Stomach smooth muscle (tissue), 2 donors: ENCODE measurements around the gene SNTG2.
"Not testable (repeated sequence)": the region's sequence is repeated elsewhere in the genome, so short reads cannot be mapped to it uniquely, and the experiment has no call there.

Experiments used
- H3K27ac ChIP-seq: one replicate; pipeline ENCODE4 v1.7.0; 2013; ENCODE audit warnings: mild to moderate bottlenecking, low read length, inconsistent platforms
- H3K27me3 ChIP-seq, 2 donors: one replicate each; pipeline ENCODE4 v1.7.0; 2013; ENCODE audit warnings: low read length in 2 of 2; ENCODE audit not compliant: insufficient read depth in 2 of 2, control insufficient read depth in 1 of 2
- H3K36me3 ChIP-seq, 2 donors: one replicate each; pipeline ENCODE4 v1.7.0; 2013; ENCODE audit warnings: low read length in 2 of 2; ENCODE audit not compliant: control insufficient read depth in 2 of 2, insufficient read depth in 2 of 2
- H3K4me1 ChIP-seq: one replicate; pipeline ENCODE4 v1.7.0; 2013; ENCODE audit warnings: low read length; ENCODE audit not compliant: control insufficient read depth, insufficient read depth
- H3K4me3 ChIP-seq, 2 donors: one replicate each; pipeline ENCODE4 v1.7.0; 2013; ENCODE audit warnings: low read length in 2 of 2
- H3K9ac ChIP-seq, 2 donors: one replicate each; pipeline ENCODE4 v1.7.0; 2013; ENCODE audit warnings: low read length in 2 of 2, mild to moderate bottlenecking in 1 of 2
- H3K9me3 ChIP-seq, 2 donors: one replicate each; pipeline ENCODE4 v1.7.0; 2013; ENCODE audit warnings: low read length in 2 of 2; ENCODE audit not compliant: control insufficient read depth in 2 of 2
- donor health status: healthy.
- donor health status: Pancreatic carcinoma.

SNTG2 gene

DNA sequence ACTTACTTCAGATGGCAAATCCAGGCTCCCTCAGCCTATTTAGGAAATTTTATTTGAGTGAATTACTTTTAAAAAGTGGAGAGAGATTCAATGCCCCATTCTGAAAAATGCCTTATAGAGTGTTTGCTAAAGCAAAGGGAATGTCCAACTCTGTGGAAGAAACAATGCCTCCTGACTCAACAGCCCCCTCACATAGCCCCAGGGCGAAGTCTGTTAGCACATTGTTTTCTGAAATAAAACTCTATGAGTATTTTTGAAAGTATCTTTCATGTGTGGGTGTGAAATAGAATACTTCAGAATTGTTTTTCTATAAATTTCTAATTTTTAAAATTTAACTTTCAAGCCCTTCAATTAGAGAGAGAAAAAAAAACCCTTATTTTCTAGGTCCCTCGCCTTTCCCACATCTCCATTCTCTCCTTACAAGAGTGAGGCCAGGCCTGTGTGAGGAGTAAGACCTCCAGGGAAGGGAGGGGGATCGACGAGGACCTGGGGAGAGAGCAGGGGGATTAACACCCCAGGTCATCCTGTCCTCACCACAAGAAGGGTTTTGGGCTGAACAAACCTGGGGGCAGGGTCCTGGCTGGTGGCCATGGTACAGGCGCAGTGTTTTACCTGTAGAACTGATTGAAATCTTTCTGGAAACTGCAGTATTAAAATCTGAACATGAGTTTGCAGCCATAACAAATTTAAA is 141.4 kb downstream of the SNTG2 start:
- Histone ChIP-seq H3K36me3 (no peaks in the 10 kb centered on the region), H3K4me1 (no peaks in the 10 kb centered on the region)

DNA sequence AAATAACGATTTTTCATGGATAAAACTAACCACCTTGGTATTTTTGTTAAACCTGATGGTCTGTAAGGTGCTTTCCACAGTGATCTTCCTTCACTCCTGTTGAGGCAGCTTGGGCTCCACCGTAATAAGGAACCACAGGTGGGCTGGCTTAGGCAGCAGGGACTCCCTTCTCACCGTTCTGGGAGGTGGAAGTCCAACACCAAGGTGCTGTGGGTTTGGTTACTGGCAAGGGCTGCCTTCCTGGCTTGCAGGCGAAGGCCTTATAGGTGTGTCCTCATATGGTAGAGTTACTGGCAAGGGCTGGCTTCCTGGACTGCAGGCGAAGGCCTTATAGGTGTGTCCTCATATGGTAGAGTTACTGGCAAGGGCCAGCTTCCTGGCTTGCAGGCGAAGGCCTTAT is 143.0 kb downstream of the SNTG2 start:
- not testable (repeated sequence) for H3K9ac ChIP-seq, H3K4me3 ChIP-seq, H3K36me3 ChIP-seq, H3K27me3 ChIP-seq, H3K4me1 ChIP-seq, H3K27ac ChIP-seq, H3K9me3 ChIP-seq

More for the DNA sequence above, 141.4 kb downstream of the SNTG2 start:
- no peak overlapping the region for H3K4me3 ChIP-seq
- no peak overlapping the region for H3K9ac ChIP-seq
- no peak overlapping the region for H3K27ac ChIP-seq
- no peaks in the 10 kb centered on the region for H3K27me3 ChIP-seq
- H3K9me3 ChIP-seq: no peaks in the 10 kb centered on the region

DNA sequence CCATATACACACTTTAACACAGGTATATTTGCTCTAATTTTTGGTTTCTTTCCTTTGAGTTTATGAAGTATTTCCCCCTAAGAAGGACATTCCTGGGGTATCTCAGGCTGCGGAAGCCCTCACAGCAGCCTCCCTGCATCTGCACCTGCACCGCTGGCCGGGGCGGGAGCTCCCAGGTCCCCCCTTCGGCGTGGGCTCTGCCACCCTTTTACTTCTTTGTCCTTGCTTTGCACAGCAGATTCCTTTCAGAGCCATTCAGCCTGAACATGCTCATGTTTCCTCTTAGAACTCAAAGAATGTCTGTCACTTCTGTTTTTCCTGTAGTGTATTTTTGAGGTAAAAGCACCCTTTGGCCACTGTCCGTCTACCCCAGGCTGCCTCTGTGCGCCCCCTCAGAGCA is 146.5 kb downstream of the SNTG2 start:
- Histone ChIP-seq H3K36me3 (no peaks in the 10 kb centered on the region), H3K9ac (no peak overlapping the region), H3K4me1 (no peaks in the 10 kb centered on the region), H3K27ac (no peak overlapping the region), H3K9me3 (no peaks in the 10 kb centered on the region), H3K4me3 (no peak overlapping the region), H3K27me3 (no peaks in the 10 kb centered on the region)

DNA sequence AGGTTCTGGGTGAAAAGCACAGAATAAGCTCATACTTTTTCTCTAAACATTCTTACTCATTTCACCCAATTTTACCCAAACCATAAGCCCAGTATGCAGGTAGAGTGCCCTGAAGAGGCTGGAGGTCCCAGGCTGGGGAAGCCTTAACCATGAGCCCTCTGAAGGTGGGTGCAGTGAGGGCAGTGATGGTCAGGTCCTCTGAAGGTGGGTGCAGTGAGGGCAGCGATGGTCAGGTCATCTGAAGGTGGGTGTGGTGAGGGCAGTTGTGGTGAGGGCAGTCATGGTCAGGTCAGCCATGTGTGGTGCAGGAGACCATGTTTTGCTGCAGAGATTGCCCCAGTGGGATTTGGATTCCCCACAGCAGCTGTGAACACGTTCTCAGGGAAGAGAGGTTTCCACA is 148.8 kb downstream of the SNTG2 start:
- Histone ChIP-seq H3K27me3 (no peaks in the 10 kb centered on the region), H3K9me3 (no peaks in the 10 kb centered on the region), H3K36me3 (no peaks in the 10 kb centered on the region), H3K4me1 (no peaks in the 10 kb centered on the region), H3K9ac (no peak overlapping the region), H3K4me3 (no peak overlapping the region), H3K27ac (no peak overlapping the region)

- H3K4me1 ChIP-seq: no peaks in the 10 kb centered on the region
- no peaks in the 10 kb centered on the region for H3K27me3 ChIP-seq
- no peak overlapping the region for H3K9ac ChIP-seq
- no peak overlapping the region for H3K4me3 ChIP-seq
- H3K27ac ChIP-seq: no peak overlapping the region
- no peaks in the 10 kb centered on the region for H3K9me3 ChIP-seq
- no peaks in the 10 kb centered on the region for H3K36me3 ChIP-seq
These were observed 150.5 kb downstream of the SNTG2 start for GRCh38 chr2:1101011-1101782.

GRCh38 chr2:1101982-1102590 is 151.4 kb downstream of the SNTG2 start:
- H3K9ac ChIP-seq: no peak overlapping the region
- no peaks in the 10 kb centered on the region for H3K4me1 ChIP-seq
- H3K4me3 ChIP-seq: no peak overlapping the region
- H3K9me3 ChIP-seq: no peaks in the 10 kb centered on the region
- no peaks in the 10 kb centered on the region for H3K27me3 ChIP-seq
- no peak overlapping the region for H3K27ac ChIP-seq
- H3K36me3 ChIP-seq: no peaks in the 10 kb centered on the region

DNA sequence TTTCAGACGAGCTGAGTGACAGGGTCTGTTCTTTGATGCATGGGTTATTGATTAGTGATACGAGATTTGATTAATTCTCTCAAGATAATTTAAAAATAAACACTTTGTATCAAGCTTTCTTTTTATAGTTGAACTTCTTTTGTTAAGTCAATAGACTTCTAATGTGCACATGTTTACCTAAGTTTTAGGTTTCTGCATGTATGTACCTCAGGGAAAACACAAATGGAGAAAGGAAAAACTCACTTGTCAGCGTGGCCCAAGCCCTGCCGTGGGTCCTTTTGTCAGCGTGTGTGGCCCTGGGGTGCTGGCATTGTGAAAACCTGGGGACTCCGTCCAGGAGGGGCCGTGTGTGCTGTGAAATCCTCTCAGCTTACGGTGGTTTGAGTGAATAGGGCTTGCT is 153.7 kb downstream of the SNTG2 start:
- Histone ChIP-seq H3K36me3 (no peaks in the 10 kb centered on the region), H3K27me3 (no peaks in the 10 kb centered on the region), H3K27ac (no peak overlapping the region), H3K9ac (no peak overlapping the region), H3K9me3 (no peaks in the 10 kb centered on the region), H3K4me3 (no peak overlapping the region), H3K4me1 (no peaks in the 10 kb centered on the region)

GRCh38 chr2:1106344-1106743 is 155.7 kb downstream of the SNTG2 start:
- not testable (repeated sequence) for H3K4me3 ChIP-seq, H3K4me1 ChIP-seq, H3K9me3 ChIP-seq, H3K27me3 ChIP-seq, H3K9ac ChIP-seq, H3K27ac ChIP-seq, H3K36me3 ChIP-seq

DNA sequence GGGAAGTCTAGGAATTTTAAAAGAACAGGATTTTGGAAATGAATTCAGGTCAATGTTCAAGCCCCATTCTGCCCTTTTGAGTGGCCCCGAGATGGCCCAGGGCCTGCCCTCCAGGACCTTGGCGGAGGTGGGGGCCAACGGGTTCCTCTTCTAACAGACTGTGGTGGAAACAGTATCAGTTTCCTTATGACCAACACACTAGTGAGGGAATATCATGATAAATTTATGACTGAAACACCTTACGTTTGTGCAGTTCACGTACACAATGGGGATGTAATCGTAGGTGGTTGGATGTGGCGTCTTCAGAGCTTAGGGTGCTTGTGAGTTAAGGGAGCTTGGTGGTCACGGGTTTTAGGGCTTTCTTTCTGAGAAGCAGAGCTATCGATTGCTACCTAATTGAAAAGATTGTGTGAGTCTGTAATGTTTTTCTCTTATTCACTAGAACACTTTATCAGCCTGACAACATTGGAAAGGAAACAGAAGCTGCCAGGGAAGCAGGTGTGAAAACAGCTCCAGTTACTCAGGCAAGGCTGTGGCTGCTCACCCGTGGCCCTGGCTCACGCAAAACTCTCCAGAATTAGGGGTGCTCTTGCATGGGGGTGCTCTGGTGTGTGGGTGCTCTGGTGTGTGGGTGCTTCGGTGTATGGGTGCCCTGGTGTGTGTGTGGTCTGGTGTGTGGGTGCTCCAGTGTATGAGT is 165.3 kb downstream of the SNTG2 start:
- no peak overlapping the region for H3K27ac ChIP-seq
- H3K36me3 ChIP-seq: no peaks in the 10 kb centered on the region
- no peak overlapping the region for H3K9ac ChIP-seq
- H3K4me1 ChIP-seq: no peaks in the 10 kb centered on the region
- H3K27me3 ChIP-seq: no peaks in the 10 kb centered on the region
- H3K9me3 ChIP-seq: no peaks in the 10 kb centered on the region
- H3K4me3 ChIP-seq: no peak overlapping the region

DNA sequence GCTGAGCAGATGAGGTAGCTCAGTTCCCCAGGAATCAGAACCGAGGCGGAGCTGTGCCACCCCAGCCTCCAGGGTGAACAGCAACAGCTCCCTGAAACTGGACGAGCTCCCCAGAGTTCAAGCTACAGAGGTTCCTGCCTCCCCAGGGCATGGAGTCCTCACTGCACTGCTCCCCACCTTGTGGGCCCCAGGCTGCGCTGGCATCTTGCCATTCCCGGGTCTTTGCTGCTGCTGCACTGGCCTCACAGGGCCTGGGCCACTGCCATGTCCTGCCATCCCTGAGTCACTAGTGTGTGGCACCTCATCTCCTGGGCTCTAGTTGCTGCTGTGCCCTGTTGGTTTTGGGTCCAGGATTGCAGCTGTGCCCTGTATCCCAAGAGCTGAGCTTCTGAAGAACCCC is 166.9 kb downstream of the SNTG2 start:
- Histone ChIP-seq H3K27ac (no peak overlapping the region), H3K36me3 (no peaks in the 10 kb centered on the region), H3K9ac (no peak overlapping the region), H3K4me3 (no peak overlapping the region), H3K9me3 (no peaks in the 10 kb centered on the region), H3K27me3 (no peaks in the 10 kb centered on the region), H3K4me1 (no peaks in the 10 kb centered on the region)
